ENCODE data around the gene TEKT5.
"Not testable (repeated sequence)": the region's sequence is repeated elsewhere in the genome, so short reads cannot be mapped to it uniquely, and the experiment has no call there.

TEKT5 gene

DNA sequence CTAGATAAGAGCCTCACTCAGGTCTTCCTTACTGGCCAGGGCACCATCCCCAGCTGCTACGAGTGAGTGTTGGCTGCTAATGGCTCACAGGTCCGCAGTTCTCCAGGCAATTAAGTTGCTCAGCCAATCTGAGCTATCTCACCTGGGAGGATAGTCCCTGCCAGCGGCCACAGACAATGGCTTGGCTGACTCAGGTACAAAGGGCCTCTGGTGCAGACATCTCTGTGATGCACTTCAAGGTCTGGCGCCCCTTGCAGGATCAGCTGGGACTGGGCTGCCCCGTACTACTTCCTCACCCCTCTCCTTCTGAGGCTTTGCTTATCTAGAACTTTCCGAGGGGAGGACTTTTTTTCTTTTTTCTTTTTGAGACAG lies 65.2 kb downstream of the TEKT5 start:
- no peak for DNase-seq

DNA sequence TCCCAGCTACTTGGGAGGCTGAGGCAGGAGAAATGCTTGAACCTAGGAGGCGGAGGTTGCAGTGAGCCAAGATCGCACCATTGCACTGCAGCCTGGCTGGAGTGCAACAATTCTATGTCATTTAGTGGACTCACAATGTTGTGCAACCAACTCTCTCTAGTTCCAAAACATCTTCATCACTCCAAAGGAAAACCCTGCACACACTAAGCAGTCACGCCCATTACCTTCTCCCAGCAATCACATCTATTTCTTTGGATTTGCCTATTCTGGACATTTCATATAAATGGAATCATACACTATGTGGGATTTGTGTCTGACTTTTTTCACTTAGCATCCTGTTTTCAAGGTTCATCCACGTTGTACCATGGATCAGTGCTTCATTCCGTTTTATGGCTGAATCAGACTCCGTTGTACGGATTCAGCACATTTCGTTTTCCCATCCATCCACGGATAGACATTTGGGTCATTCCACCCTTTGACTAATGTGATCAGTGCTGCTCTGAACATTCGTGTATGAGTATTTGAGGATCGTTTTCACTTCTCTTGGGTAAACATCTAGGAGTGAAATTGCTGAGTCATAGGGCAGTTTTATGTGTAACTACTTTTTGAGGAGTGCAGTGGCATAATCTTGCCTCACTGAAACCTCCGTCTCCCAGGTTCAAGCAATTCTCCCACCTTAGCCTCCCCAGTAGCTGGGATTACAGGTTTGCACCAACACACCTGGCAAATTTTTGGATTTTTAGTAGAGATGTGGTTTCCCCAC lies 69.0 kb downstream of the TEKT5 start:
- no peak for DNase-seq

DNA sequence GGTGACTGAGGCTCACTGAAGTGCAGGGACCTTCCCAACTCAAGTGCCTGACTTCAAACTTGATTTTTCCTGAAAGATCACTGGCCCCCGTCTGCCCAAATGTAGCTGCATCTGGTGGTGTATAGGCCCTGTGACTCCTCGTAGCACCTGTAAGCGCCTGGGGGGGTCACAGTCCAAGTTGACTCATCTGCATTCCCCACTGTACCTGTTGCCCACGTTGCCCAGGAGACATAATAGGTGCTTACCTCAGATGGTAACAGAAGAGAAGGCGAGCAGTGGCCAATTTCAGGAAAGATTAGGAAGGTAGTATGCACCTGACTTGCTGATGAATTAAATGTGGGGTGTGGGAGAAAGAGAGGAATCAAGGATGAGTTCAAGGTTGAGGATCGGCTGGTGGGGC lies 70.2 kb downstream of the TEKT5 start:
- DNase-seq = no peak

DNA sequence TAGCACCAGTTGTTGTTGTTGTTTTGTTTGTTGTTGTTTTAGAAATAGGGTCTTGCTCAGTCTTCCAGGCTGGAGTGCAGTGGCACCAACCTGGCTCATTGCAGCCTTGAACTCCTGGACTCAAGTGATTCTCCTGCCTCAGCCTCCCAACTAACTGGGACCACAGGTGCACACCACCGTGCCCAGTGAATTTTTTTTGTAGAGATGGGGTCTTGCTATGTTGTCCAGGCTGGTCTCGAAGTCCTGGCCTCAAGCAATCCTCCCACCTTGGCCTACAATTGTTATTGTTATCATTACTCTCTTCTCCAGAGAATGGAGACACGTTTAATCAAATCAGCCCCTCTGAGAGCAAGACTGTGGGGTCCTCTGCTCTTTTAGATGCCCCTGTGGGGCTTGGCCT lies 71.7 kb downstream of the TEKT5 start:
- no peak for DNase-seq

DNA sequence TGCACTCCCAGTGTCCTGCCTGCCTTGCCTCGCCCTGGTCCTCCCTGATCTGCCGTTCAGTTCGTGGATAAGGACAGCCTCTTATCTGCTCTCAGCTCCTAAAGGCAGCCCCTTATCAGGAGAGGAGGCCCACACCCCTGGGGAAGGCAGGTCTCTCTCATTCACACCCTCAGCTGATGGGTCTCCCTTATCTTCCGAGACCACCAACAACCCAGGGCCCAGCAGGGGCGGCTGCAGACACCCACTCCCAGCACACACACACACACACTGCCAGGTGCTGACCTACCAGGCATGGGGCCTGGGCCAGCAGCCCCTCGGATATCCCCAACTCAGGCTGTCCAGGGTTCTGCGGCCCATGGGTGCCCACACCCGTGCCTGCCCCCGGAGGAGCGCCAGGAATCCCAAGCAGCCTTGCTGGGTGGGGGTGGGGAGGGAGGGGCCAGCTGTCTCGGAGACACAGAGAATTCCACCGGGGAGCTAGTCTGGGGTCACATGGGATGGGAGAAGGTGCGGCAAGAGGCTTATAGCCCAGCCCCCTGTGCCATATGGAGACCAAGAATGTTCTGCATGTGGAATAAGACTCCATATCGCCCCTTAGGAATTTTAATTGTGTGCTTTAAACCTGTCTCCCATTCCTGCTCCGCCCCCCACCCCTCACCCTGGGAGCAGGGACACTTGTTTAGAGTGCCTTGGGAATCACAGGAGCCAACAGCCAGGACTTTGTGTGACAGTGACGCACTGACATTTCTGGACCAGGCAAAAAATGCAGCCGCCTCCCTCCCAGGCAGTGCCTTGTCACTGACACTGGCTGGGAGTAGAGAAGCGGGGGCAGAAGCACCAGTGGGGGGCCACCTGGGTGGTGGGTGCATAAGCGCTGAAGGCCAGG lies 72.5 kb downstream of the TEKT5 start:
- DNase-seq = no peak

DNA sequence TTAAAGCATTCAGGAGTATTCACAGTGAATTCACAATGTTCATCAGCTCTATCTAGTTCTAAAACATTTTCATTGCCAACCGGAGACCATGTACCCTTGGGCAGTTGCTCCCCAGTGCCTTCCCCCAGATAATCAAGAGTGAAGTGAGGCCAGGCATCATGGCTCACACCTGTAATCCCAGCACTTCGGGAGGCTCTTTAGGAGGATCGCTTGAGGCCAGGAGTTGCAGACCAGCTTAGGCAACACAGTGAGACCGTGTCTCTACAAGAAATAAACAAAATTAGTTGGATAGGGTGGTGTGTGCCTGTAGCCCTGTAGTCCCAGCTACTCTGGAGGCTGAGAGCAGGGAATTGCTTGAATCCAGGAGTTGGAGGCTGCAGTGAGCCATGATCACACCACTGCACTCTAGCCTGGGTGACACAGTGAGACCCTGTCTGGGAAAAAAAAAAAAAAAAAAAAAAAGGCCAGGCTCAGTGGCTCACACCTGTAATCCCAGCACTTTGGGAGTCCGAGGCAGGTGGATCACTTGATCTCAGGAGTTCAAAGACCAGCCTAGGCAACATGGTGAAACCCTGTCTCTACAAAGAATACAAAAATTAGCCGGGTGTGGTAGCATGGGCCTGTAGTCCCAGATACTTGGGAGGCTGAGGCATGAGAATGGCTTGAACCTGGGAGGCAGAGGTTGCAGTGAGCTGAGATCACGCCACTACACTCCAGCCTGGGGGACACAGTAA lies 73.3 kb downstream of the TEKT5 start:
- DNase-seq = not testable (repeated sequence)

DNA sequence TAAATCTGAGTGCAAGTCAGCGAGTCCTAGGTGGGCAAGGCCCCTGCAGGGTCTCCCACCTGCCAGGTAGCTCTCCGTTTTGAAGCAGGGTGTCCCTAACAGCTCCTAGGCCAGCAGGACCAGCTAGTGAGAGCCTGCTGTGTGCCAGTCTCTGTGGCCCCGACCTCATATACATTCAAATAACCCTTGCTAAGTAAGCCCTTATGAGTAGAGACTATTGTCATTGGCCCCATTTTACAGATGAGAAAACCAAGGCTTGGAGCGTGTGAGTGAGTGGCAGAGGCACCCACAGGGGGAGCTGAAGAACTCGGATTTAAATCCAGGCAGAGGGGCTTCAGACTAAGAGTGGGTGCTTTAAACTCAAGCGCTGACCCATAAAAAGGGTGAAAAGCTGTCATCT lies 74.6 kb downstream of the TEKT5 start:
- DNase-seq = no peak

DNA sequence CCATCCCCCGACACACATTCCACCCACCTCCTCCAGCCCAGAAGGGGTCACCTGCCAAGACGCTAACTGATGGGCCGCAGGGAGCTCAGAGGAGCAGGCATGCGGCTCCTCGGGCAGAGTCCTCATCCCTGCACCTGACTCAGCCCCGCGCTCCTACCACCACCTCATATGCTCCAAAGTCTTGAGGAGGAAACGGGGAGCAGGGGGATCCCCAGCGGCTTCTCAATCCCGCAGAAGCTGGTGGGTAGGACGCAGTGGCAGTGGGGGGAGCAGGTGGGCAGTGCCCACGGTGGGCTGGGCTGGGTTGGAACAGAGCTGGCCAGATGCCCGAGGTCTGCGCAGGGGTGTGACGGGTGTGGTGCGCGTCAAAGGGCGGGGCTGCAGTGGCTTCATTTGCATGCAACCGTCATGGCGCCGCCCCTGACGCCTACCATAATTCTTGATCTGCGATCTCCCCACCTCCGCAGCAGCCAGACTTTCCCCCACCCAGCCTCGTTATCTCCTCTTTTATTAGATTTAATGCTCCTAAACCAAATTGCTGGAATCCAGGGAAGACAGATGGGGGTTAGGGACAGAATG lies 75.4 kb downstream of the TEKT5 start:
- peak; percentile 33 for DNase-seq

DNA sequence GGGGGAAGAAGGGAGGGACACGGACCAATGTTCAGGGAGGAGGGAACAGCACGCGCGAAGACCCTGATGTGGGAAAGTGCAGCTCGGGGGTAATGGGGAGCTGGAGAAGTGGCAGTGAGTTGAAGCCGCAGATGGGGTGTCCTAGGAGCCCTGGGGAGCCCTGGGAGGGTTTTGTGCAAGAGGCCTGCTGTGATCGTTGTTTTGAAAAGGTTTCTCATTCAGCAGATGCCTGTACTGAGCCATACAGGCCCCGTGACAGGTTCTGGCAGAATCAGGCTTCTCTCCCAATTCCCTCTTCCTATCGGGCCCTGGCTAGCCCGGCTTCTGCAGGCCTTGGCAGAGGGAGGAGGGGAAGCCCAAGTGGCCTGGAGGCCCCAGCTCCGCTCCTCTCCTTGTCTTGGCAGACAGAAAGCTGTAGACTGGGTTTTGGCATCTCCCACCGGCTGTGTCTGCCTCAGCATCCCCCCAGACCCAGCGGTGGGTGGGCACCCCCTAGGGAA lies 76.0 kb downstream of the TEKT5 start:
- DNase-seq = no peak

DNA sequence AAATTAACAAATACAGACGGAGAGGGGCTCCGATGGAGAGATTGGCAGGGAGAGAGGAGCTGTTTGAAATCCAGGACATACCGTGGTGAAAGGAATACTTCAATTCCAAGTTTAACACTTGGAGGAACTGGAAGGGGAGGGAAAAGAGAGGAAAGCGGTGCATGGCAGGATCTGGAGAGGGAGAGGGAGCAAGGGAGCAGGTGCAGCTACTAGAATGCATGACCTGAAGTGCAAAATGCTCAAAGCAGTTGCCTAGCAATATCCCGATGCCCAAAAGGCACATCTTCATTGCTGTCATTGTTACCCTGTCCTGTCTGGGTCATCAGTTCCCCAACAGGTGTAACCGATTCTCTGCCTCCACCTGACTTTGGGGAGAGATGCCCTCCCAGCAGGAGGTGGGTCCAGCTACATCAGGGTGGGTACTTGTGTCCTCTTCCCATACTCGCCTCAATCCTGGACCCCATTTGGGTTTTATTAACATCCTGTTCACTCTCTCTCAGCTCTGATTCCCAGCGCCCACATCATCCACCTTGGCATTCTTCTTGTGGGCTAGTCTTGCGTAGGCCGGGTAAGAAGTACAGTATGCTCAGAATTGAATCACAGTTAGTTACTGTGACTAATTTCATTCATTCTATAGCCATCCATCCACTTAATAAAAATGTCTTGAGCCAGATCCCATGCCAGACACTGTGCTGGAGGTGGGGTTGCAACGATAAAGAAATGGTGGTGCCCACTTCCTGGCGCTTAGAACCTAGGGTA lies 76.9 kb downstream of the TEKT5 start:
- DNase-seq = no peak

DNA sequence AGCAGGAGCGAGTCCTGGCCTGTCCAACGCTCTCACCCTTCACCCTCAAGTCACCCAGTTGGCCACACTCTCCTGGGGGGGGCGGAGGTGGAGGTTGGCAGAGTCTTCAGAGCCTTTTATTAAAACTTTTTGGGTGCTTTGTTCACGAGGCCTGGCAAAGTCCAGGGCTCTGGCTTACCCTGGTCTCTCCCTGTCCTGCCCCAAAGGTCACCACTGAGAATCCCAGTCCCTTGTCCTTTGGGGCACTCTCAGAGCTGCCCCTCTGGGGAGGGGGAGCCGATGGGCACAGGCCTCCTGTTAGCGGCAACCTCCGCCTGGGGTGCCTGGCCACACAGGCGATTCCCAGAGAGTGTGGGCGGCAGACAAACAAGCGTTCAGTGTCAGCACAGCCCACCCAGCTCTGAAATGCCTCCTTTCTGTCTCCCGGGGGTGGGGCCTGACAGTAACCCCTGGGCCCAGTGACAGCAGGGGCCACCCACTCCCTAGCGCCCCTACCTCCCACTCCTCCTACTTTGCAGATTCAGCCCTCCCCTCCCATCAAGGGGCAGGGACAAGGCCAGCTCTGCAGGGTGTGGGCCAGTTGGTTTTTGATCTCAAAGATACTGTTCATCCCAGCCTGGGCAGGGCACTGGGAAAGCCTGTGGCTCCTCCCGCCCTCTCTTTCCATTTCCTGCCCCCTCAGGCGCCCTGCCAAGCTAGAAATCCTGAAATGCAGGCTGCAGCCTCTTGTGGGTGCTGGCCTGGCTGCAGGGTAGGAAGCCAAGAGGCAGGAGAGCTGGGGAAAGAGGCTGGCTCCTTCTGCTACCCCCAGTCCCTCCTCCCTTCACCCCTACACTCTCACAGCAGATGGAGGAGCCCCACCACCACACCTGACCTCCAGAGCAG lies 77.7 kb downstream of the TEKT5 start:
- DNase-seq = no peak

DNA sequence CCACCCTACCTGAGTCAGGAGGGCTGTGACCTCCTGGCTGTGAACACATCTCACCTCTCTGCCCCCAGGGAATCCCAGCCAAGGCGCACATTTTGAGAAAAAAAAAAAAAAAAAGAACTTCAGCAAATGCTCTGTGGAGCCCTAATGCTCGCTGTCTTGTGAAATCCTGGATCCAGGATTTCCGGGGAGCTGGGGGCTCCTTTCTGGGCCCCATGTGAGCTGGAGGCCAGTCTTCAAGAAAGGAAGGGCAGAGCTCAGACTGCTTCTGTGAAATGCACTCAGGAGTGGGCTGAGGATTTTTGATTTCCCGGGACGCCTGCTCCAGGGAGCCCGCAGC lies 78.3 kb downstream of the TEKT5 start:
- no peak for DNase-seq

DNA sequence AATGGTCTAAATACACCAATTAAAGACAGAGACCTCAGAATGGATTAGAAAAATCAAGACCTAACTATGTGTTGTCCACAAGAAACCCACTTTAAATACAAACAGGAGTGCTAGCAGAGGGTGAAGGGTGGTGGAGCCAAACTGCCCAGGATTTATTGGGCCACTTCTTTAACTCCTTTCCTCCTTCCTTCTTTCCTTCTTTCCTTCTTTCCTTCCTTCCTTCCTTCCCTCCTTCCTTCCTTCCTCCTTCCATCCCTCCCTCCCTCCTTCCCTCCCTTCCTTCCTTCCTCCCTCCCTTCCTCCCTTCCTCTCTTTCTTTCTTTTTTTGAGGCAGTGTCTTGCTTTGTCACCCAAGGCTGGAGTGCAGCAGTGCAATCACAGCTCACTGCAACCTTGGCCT lies 80.0 kb downstream of the TEKT5 start:
- DNase-seq = no peak

DNA sequence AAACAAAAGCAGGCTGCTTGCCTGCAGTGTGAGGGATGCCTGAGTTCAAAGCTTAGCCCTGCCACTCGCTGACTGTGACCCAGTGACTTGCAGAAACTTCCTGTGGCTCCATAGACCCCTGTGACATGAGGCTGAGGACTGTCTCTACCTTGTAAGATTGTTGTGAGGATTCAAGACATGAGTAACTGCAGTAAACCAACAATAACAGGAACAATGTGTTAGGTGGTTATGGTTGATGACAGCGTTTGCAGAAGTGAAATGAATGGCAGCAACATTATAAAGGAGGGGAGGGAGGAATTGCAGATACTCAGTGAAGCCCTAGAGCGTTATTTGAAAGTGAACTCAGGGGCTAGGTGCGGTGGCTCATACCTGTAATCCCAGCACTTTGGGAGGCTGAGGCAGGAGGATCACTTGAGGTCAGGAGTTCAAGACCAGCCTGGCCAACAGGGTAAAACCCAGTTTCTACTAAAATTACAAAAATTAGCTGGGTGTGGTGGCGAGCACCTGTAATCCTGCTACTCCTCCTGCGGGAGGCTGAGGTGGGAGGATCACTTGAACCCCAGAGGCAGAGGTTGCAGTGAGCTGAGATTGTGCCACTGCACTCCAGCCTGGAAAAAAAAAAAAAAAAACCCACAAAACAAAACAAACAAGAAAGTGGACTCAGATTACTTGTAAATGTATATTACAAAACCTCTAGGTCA lies 80.8 kb downstream of the TEKT5 start:
- no peak for DNase-seq

DNA sequence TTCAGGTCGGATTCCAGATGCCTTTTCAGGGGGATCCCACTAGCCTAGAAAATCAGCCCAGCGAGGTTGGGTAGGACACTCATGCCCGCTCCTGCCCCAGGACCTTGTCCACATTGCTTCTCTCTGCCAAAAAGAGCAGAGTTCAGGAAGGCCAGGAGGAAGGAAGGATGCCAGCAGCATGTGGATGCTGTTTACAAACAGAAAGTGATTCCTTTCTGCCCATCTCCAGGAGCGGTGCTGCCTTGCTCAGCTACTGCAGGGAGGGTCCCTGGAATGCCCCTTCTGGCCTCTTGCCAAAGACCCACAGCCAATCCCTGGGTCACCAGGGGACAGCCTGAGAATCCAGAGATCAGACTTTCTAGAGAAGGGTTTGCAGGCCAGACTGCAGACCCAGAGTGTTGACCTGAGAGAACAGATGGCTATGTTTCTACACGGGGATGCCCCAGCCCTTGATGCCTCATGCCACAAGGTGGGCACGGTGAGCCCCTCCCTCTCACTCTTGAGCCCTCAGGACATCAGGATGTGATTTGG lies 82.0 kb downstream of the TEKT5 start:
- DNase-seq = no peak

DNA sequence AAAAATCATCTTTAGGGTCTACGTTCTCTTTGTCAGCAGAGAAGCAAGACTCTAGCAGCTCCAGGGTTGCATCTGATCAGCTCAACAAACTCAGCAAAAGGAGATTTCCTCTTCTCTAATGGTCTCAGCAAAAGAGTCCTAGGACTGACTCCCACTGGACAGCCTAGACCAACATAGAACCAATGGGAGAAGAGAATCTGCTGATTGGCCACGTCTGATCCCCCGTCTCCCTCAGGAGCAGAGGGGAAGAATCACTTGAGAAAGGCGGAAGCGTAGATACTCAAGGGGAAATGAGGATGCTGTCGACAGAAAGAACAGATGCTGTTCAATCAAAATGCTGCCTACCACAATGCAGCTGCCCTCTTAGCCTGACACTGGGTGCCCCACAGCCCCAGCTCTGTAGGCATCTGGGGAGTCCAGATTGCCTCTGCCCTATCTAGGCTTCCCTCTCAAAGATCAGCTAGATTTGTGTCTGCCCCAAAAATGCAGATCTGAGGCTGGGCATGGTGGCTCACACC lies 82.8 kb downstream of the TEKT5 start:
- DNase-seq = no peak

DNA sequence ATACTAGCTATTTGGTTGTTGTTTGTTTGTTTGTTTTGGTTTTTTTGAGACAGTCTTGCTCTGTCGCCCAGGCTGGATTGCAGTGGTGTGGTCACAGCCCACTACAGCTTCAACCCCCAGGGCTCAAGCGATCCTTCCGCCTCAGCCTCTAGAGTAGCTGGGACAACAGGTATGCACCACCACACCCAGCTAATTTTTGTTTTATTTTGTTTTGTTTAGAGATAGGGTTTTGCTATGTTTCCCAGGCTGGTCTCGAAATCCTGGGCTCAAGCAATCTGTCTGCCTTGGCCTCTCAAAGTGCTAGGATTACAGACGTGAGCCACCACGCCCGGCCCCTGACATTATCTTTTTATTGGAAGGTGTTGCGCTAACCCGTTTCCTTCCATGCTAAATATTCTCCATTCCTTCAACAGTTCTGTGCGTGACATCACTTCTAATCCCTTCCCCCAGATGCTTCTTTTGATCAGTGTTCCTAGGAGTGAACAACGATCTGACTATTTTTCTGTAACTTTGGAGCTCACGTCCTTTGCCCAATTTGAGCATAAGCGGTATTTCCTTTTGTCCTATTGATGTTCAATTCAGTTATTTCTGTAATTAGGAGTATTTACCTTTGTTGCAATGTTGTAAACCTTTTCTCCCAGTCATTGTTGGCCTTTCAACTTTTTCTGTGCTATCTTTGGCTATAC lies 84.1 kb downstream of the TEKT5 start:
- DNase-seq = no peak

DNA sequence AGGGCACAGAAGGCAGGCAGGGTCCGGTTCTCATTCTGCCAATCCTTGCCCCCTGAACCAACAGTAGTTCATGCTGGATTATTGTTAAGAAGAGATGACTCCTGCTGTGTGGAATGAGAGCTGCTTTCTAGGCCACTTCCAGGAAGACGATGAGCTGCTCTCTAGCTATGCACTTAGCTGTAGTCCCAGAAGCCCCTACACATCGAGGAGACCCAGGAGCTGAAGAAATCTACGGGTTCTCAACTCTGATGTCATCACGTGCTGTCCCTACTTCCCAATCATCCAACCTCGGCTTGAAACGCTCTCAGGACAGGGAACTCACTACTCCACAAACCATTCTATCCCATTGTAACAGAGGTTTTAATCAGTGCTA lies 85.3 kb downstream of the TEKT5 start:
- no peak for DNase-seq

DNA sequence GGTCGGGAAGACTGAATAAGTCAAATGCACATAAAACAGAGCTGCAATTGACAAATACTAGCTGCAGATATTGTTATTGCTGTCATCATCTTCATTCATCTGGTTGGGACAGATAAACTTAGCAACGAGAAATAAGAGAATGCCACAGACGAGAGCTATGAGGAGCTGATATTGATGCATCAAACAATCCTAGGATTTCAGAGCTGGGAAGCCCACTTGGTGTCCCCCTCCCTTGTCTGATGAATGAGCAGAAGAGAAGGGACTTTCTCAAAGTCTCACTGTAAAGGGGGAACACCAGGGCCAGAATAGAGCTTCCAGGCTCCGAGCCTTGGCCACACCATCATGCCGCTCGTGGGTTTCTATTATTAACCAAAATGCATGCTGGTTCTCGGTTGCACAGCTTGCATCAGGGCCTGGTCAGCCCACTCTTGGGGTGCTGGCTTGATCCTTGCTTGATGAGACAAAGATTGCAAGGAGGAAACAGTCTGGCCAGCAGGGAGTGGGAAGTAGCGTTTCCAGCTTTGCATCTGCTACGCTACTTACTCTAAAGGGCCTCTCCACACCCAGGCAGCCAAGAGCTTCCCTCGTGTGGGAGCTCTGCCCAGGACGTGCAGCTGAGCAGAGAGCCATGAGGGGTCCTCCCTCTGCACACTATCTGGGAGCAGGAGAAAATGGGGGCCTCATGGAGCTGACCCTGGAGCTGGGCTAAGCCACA lies 85.9 kb downstream of the TEKT5 start:
- no peak for DNase-seq
